ENCODE measurements around the gene PMM2. TPM values are rescaled to one million over a fixed set of nuclear protein-coding genes. Genes with fewer than 3 reads are reported as not detected.

Gene PMM2
- total and polyA plus RNA-seq, 2 donors (not counting 1 experiment from before 2014, with no cell fraction given): 15.8 to 47.5 TPM

DNA sequence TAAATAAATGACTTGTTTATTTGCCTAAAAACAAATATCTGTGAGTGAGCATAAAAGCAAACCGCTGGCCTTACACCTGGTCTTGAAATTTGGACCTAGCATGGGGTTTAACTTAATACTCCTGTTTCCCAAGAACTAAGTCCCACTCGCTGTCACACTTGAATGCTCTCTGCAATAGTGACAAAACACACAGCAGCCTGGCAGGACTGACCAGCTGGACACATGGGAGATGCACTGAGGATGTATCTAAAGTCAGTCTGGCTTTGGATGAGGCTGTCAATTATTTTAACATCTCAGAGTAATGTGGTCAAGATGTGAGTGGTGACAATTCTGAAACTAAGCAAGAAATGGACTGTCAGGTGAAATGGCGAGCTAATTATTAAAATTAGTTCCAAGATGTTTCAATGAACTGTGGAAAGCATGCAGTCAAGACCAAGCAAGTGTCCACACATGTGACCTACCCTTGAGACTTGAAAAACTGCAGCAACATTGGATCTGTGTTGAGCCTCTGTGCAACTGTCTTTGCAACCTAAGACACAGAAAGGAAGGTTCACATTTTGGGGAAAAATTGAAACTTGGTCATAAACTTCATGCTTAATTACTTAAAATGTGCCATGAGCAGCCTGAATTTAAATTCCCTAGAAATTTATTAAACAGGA, 101.2 kb downstream of the PMM2 start:
- no peak overlapping the region for H3K4me3 Mint-ChIP-seq
- ChIA-PET CTCF (interaction anchor here (0.7 to 4.3 kb wide), 4 partner anchors 19 to 236 kb away, joined by 3 to 12 read pairs (median 4); no protein-coding TSS in a partner anchor), POLR2A (no interaction called here)
- H3K27ac ChIP-seq (ENCODE audit: low read length in 2 of 2): no peak overlapping the region
- no peaks in the 10 kb centered on the region for H3K27me3 Mint-ChIP-seq
- intact Hi-C loops (cut with micrococcal nuclease): no loop called here
- no peak overlapping the region for H3K27ac Mint-ChIP-seq
- H3K9me3 ChIP-seq (ENCODE audit: control extremely low read depth in 1 of 3, control insufficient read depth in 2 of 3, insufficient read depth in 1 of 3, low read length in 2 of 3): no peaks in the 10 kb centered on the region
- no peak overlapping the region for H2AFZ ChIP-seq (ENCODE audit: insufficient read depth, low read depth, low read length, poor library complexity, severe bottlenecking)
- WGBS (ENCODE audit: insufficient coverage): 82% methylated on average over 2 of the region's 3 CpGs
- no peak overlapping the region for H3K4me3 ChIP-seq (ENCODE audit: control extremely low read depth in 1 of 5, extremely low read depth in 1 of 5, insufficient read depth in 1 of 5, low read depth in 2 of 5, low read length in 4 of 5)
- no peaks in the 10 kb centered on the region for H3K4me1 Mint-ChIP-seq
- H3K27me3 ChIP-seq (replicated peaks in 1 of 4; ENCODE audit: control extremely low read depth in 1 of 4, control insufficient read depth in 3 of 4, insufficient read depth in 4 of 4, low read length in 3 of 4): no peaks in the 10 kb centered on the region
- H4K20me1 ChIP-seq (ENCODE audit: control insufficient read depth, insufficient read depth, low read length, poor library complexity, severe bottlenecking): peaks cover 56% of the 10 kb centered on the region
- peaks cover 9% of the 10 kb centered on the region for H3K79me2 ChIP-seq (ENCODE audit: control insufficient read depth, insufficient read depth, low read length)
- H3K36me3 ChIP-seq (replicated peaks in 1 of 2; ENCODE audit: control extremely low read depth in 1 of 2, control insufficient read depth in 1 of 2, extremely low read depth in 1 of 2, insufficient read depth in 2 of 2, low read length in 1 of 2): peaks cover 4 to 96% of the 10 kb centered on the region in 2 experiments
- H3K9me3 Mint-ChIP-seq (ENCODE audit: insufficient read depth): no peaks in the 10 kb centered on the region
- H3K9ac ChIP-seq (ENCODE audit: low read length): no peak overlapping the region
- DNase-seq (no peak), ATAC-seq (ENCODE audit: low read depth) (no peak)
- H3K4me2 ChIP-seq (replicated peaks; ENCODE audit: low read depth, low read length, poor library complexity, severe bottlenecking): no peak overlapping the region
- H3K4me1 ChIP-seq (ENCODE audit: control insufficient read depth in 2 of 2, insufficient read depth in 2 of 2, low read length in 2 of 2): peaks cover 0 to 5% of the 10 kb centered on the region in 2 donors
- TF ChIP-seq CTCF (IDR thresholded peaks at IDR 0.05) (no peak), EZH2 (IDR thresholded peaks at IDR 0.05; ENCODE audit: borderline replicate concordance, insufficient read depth, low read depth, low read length, poor library complexity, severe bottlenecking) (no peak)

Other genes with a start within 250 kb of the PMM2 start
- gene TMEM114, start 207.3 kb upstream of the PMM2 start, total RNA-seq: not detected in 2 replicates
- not detected in 2 replicates for gene TMEM114, start 207.3 kb upstream of the PMM2 start, polyA plus RNA-seq
- 62.9 and 73.8 TPM in 2 replicates for gene METTL22, start 176.1 kb upstream of the PMM2 start, total RNA-seq
- 48.3 and 49.5 TPM in 2 replicates for gene METTL22, start 176.1 kb upstream of the PMM2 start, polyA plus RNA-seq
- 13.8 and 14.3 TPM in 2 replicates for gene ABAT, start 123.2 kb upstream of the PMM2 start, total RNA-seq
- gene ABAT, start 123.2 kb upstream of the PMM2 start, polyA plus RNA-seq: 6.2 and 9.8 TPM in 2 replicates
- gene TMEM186, start 200 bp upstream of the PMM2 start, total RNA-seq: 13.9 and 16.7 TPM in 2 replicates
- 4.2 and 5.8 TPM in 2 replicates for gene TMEM186, start 200 bp upstream of the PMM2 start, polyA plus RNA-seq
- gene CARHSP1, start 71.2 kb downstream of the PMM2 start, total RNA-seq: 63.1 and 64.2 TPM in 2 replicates
- 26.5 and 27.4 TPM in 2 replicates for gene CARHSP1, start 71.2 kb downstream of the PMM2 start, polyA plus RNA-seq
- gene LITAFD, start 84.5 kb downstream of the PMM2 start, total RNA-seq: not detected in 2 replicates
- gene LITAFD, start 84.5 kb downstream of the PMM2 start, polyA plus RNA-seq: not detected in 2 replicates
- 223 and 232 TPM in 2 replicates for gene USP7, start 166.1 kb downstream of the PMM2 start, total RNA-seq
- 27.4 and 65.3 TPM in 2 replicates for gene USP7, start 166.1 kb downstream of the PMM2 start, polyA plus RNA-seq

Data from B cell (primary cell).